Spleen (tissue), 7 donors: ENCODE data around the gene BMPER.

Source experiments
- CTCF ChIP-seq, 11 experiments: fragments of 200-600 bp in 7 of 11; fragments of 450-650 bp in 4 of 11; sonication (generic) in 4 of 11; IDR thresholded peaks in 8 of 11; conservative IDR thresholded peaks in 3 of 11; 1 replicate in 7 of 11; 2 replicates in 4 of 11; pipeline versions ENCODE4 v1.4.0 to v1.8.0; 2016 to 2021; ENCODE audit warnings: antibody characterized with exemption in 11 of 11, inconsistent platforms in 4 of 11, mild to moderate bottlenecking in 1 of 11
- POLR2A ChIP-seq, 3 donors: fragments of 450-650 bp; IDR thresholded peaks; one replicate each; pipeline ENCODE4 v1.5.1; 2017; ENCODE audit warnings: antibody characterized with exemption in 3 of 3, mild to moderate bottlenecking in 1 of 3
- donor health status: DM: no; HTN: no; CAD: no; lungs with moderate emphysema.
- donor health status: DM: no; HTN: no; CAD: no.
- donor health status: DM: no; HTN: no; CAD: no.

DNA sequence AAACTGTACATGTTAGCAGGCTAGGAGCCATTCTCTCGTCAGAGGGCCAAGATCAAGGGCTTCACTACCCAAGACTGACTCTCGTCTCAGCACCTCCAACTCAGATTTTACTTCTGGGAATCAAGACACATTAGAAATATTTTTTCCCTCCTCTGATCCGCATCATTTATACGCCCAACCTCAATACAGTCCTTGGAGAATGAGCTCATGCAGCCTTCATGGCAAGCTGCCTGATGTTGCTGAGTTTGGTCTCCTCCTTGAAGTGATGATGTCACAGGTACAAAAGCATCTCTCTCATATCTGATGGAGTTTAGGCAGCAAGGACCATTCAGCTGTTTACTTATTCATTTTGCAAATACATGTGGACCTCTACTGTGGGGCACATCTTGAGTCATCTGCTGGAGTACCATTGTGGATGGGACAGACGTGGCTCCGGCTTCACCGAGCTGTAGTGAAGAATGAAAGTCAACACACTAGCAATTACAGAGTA, 114.0 kb downstream of the BMPER start:
- TF ChIP-seq POLR2A (IDR thresholded peaks at IDR 0.05), result no peak
- TF ChIP-seq CTCF (IDR thresholded peaks at IDR 0.05 in 8 of 11, conservative IDR thresholded peaks at IDR 0.05 in 3 of 11), result no peak
